ENCODE measurements around the gene HLA-G.

DNA sequence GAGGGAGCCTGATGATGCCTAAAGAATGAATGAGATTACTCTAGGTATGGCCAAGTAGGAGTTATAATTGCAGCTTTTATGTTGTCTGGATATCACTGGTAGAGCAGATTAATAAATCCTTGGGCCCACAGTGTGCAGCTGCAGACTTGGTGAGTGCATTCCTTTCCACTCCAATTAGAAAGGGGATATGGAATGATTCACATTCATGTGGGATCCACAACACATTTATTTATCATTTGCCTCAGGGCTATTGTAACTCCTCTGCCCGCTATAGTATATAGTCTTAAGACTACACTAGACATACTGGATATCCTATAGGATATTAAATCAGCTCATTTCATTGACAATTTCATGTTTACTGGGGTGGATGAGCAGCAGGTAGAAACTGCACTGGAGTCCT, 11.6 kb upstream of the HLA-G start:
- no peak for TF ChIP-seq EP300 (IDR thresholded peaks at IDR 0.05)
- TF ChIP-seq, protein P1, sequence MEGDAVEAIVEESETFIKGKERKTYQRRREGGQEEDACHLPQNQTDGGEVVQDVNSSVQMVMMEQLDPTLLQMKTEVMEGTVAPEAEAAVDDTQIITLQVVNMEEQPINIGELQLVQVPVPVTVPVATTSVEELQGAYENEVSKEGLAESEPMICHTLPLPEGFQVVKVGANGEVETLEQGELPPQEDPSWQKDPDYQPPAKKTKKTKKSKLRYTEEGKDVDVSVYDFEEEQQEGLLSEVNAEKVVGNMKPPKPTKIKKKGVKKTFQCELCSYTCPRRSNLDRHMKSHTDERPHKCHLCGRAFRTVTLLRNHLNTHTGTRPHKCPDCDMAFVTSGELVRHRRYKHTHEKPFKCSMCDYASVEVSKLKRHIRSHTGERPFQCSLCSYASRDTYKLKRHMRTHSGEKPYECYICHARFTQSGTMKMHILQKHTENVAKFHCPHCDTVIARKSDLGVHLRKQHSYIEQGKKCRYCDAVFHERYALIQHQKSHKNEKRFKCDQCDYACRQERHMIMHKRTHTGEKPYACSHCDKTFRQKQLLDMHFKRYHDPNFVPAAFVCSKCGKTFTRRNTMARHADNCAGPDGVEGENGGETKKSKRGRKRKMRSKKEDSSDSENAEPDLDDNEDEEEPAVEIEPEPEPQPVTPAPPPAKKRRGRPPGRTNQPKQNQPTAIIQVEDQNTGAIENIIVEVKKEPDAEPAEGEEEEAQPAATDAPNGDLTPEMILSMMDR (IDR thresholded peaks at IDR 0.05), result no peak
- no peak for TF ChIP-seq POLR2A (IDR thresholded peaks at IDR 0.05; ENCODE audit: low read depth)
